GM23338 (cell line): ENCODE results near the gene TBCC. TPM values are rescaled to one million over a fixed set of nuclear protein-coding genes. Genes with fewer than 3 reads are reported as not detected.

Experiments used
- ATAC-seq: fragments of 200-7000 bp; cut with Tn5 transposase; 3 replicates; pipeline ENCODE4 v1.9.1; 2020
- DNase-seq: peaks from one replicate; pipeline ENCODE4 v3.0.0-alpha.2; 2015; ENCODE audit warnings: low spot score
- H2AFZ ChIP-seq: fragments of 200-600 bp; sonication (generic); 2 replicates; pipeline ENCODE4 v1.8.0; 2016; ENCODE audit warnings: antibody characterized with exemption, mild to moderate bottlenecking, moderate library complexity
- H3F3A ChIP-seq: fragments of 200-600 bp; sonication (generic); replicated peaks from 2 replicates; pipeline ENCODE4 v1.8.0; 2017; ENCODE audit warnings: antibody characterized with exemption, mixed run types, low read depth
- H3K27ac ChIP-seq: fragments of 200-600 bp; sonication (generic); 2 replicates; pipeline ENCODE4 v1.6.1; 2016; ENCODE audit warnings: low read depth
- H3K27me3 ChIP-seq: fragments of 200-600 bp; sonication (generic); 2 replicates; pipeline ENCODE4 v1.8.0; 2016; ENCODE audit warnings: mild to moderate bottlenecking, mixed run types, moderate library complexity; ENCODE audit not compliant: insufficient read depth
- H3K36me3 ChIP-seq: fragments of 200-600 bp; sonication (generic); 2 replicates; pipeline ENCODE4 v1.8.0; 2016; ENCODE audit warnings: mild to moderate bottlenecking; ENCODE audit not compliant: insufficient read depth
- H3K4me1 ChIP-seq: fragments of 200-600 bp; sonication (generic); 2 replicates; pipeline ENCODE4 v1.8.0; 2016; ENCODE audit warnings: mild to moderate bottlenecking, moderate library complexity; ENCODE audit not compliant: insufficient read depth
- H3K4me2 ChIP-seq: fragments of 200-600 bp; sonication (generic); 2 replicates; pipeline ENCODE4 v1.7.1; 2017; ENCODE audit warnings: mixed run types
- H3K4me3 ChIP-seq: fragments of 200-600 bp; sonication (generic); 2 replicates; pipeline ENCODE4 v1.6.1; 2016; ENCODE audit warnings: mixed run types
- H3K79me2 ChIP-seq: fragments of 200-600 bp; sonication (generic); replicated peaks from 2 replicates; pipeline ENCODE4 v1.8.0; 2017; ENCODE audit warnings: mild to moderate bottlenecking; ENCODE audit not compliant: insufficient read depth
- H3K9me2 ChIP-seq: fragments of 200-600 bp; sonication (generic); 2 replicates; pipeline ENCODE4 v1.8.0; 2017; ENCODE audit not compliant: insufficient read depth
- H4K20me1 ChIP-seq: fragments of 200-600 bp; sonication (generic); replicated peaks from 2 replicates; pipeline ENCODE4 v1.8.0; 2017; ENCODE audit warnings: mild to moderate bottlenecking; ENCODE audit not compliant: insufficient read depth
- H3K27ac Mint-ChIP-seq: 2 replicates; pipeline ENCODE4 v1.8.0; 2020; ENCODE audit warnings: inconsistent platforms, mild to moderate bottlenecking, moderate library complexity, mixed read lengths
- H3K27me3 Mint-ChIP-seq: 3 replicates; pipeline ENCODE4 v1.8.0; 2022; ENCODE audit warnings: low read depth, mild to moderate bottlenecking, moderate library complexity, mixed read lengths, inconsistent platforms; ENCODE audit not compliant: insufficient read depth, poor library complexity
- H3K36me3 Mint-ChIP-seq: 3 replicates; pipeline ENCODE4 v1.8.0; 2021; ENCODE audit warnings: low read depth, mild to moderate bottlenecking, inconsistent platforms, moderate library complexity, mixed read lengths
- H3K4me1 Mint-ChIP-seq: 3 replicates; pipeline ENCODE4 v1.8.0; 2020; ENCODE audit warnings: mild to moderate bottlenecking, inconsistent platforms, mixed read lengths
- H3K4me3 Mint-ChIP-seq: 3 replicates; pipeline ENCODE4 v1.8.0; 2021; ENCODE audit warnings: moderate library complexity, mild to moderate bottlenecking, inconsistent platforms, mixed read lengths
- H3K9me3 Mint-ChIP-seq: 3 replicates; pipeline ENCODE4 v1.8.0; 2020; ENCODE audit warnings: moderate library complexity, mild to moderate bottlenecking, inconsistent platforms, mixed read lengths
- CREB1 ChIP-seq: fragments of 250-450 bp; sonication (Bioruptor Pico); IDR thresholded peaks from 2 replicates; pipeline ENCODE4 v1.5.0; 2020; ENCODE audit warnings: low read depth, mild to moderate bottlenecking, moderate library complexity
- CTCF ChIP-seq, 2 experiments: fragments of 200-600 bp in 1 of 2; sonication (generic) in 1 of 2; conservative IDR thresholded peaks; 2 replicates each; pipeline versions ENCODE4 v1.5.1 to v1.6.1; 2016 to 2017; ENCODE audit warnings: antibody characterized with exemption in 2 of 2, low read depth in 2 of 2, mild to moderate bottlenecking in 2 of 2, moderate library complexity in 1 of 2
- ETS1 ChIP-seq: IDR thresholded peaks from 2 replicates; pipeline ENCODE4 v1.6.1; 2016; ENCODE audit warnings: antibody characterized with exemption
- EZH2 ChIP-seq: fragments of 200-600 bp; sonication (generic); IDR thresholded peaks from one replicate; pipeline ENCODE4 v1.8.0; 2017; ENCODE audit warnings: antibody characterized with exemption, mild to moderate bottlenecking, low read depth; ENCODE audit not compliant: unreplicated experiment
- EZH2phosphoT487 ChIP-seq: fragments of 200-600 bp; sonication (generic); IDR thresholded peaks from one replicate; pipeline ENCODE4 v1.8.1; 2018; ENCODE audit warnings: antibody characterized with exemption; ENCODE audit not compliant: unreplicated experiment
- JUNB ChIP-seq: IDR thresholded peaks from one replicate; pipeline ENCODE4 v1.6.1; 2016; ENCODE audit warnings: antibody characterized with exemption; ENCODE audit not compliant: unreplicated experiment
- NANOG ChIP-seq: IDR thresholded peaks from 2 replicates; pipeline ENCODE4 v1.6.1; 2016; ENCODE audit warnings: antibody characterized with exemption, borderline replicate concordance
- POLR2AphosphoS5 ChIP-seq: IDR thresholded peaks from 2 replicates; pipeline ENCODE4 v1.6.1; 2016; ENCODE audit warnings: antibody characterized with exemption, low read depth
- STAT1 ChIP-seq: IDR thresholded peaks from one replicate; pipeline ENCODE4 v1.6.1; 2016; ENCODE audit warnings: antibody characterized with exemption; ENCODE audit not compliant: unreplicated experiment
- ZNF114 ChIP-seq: fragments of 250-450 bp; sonication (Bioruptor Pico); IDR thresholded peaks from 2 replicates; pipeline ENCODE4 v1.5.0; 2020; ENCODE audit warnings: mild to moderate bottlenecking, moderate library complexity
- ZNF331 ChIP-seq: fragments of 250-450 bp; sonication (Bioruptor Pico); IDR thresholded peaks from 2 replicates; pipeline ENCODE4 v1.5.0; 2020; ENCODE audit warnings: low read depth, mild to moderate bottlenecking, moderate library complexity
- ZNF462 ChIP-seq: fragments of 250-450 bp; sonication (Bioruptor Pico); IDR thresholded peaks from 2 replicates; pipeline ENCODE4 v1.5.0; 2020; ENCODE audit warnings: mild to moderate bottlenecking, moderate library complexity
- polyA plus RNA-seq: library from polyadenylated mRNA; unstranded; fragments of >200 nt; fragmentation: Nextera tagmentation; extraction: Ambion mirVana; gene quantifications from 2 replicates; pipeline ENCODE4 v1.2.1, GENCODE V29; 2016
- total RNA-seq: library from RNA; depleted of rRNA; stranded (reverse); fragments of >200 nt; shearing (Covaris generic); gene quantifications from 2 replicates; pipeline ENCODE4 v1.2.3, GENCODE V29; 2014
- TF ChIP-seq, protein P1 (sequence below): IDR thresholded peaks from one replicate; pipeline ENCODE4 v1.6.1; 2018; ENCODE audit warnings: antibody characterized with exemption; ENCODE audit not compliant: unreplicated experiment

The TBCC gene
- total and polyA plus RNA-seq, 2 experiments from 2014 or later, result 45.0 to 48.3 TPM

GRCh38 chr6:42769836-42770235 lies 23.9 kb upstream of the TBCC start:
- Histone ChIP-seq H3K27me3 (no peaks in the 10 kb centered on the region), H2AFZ (no peak overlapping the region), H3F3A (no peaks in the 10 kb centered on the region), H3K27ac (no peak overlapping the region), H3K4me1 (peaks cover 19% of the 10 kb centered on the region), H3K4me3 (no peak overlapping the region), H3K9me2 (no peaks in the 10 kb centered on the region), H3K4me2 (no peak overlapping the region), H3K79me2 (0 out of 2 replicates have a peak, but pooled peaks cover 6% of the 10 kb centered on the region), H4K20me1 (no peaks in the 10 kb centered on the region), H3K36me3 (no peaks in the 10 kb centered on the region)
- Mint-ChIP-seq H3K4me3 (no peak overlapping the region), H3K9me3 (no peaks in the 10 kb centered on the region), H3K27ac (no peak overlapping the region), H3K36me3 (no peaks in the 10 kb centered on the region), H3K27me3 (peaks cover 10% of the 10 kb centered on the region), H3K4me1 (peaks cover 40% of the 10 kb centered on the region)
- TF ChIP-seq STAT1 (no peak), ZNF331 (CRISPR knock-in tag) (no peak), POLR2AphosphoS5 (no peak), JUNB (no peak), ZNF114 (CRISPR knock-in tag) (no peak), NANOG (no peak), CTCF (conservative IDR thresholded peaks at IDR 0.05; ENCODE audit: low read depth in 2 of 2) (no peak), ETS1 (no peak), EZH2phosphoT487 (no peak), ZNF462 (CRISPR knock-in tag) (no peak), EZH2 (no peak), CREB1 (no peak)
- TF ChIP-seq, protein P1, sequence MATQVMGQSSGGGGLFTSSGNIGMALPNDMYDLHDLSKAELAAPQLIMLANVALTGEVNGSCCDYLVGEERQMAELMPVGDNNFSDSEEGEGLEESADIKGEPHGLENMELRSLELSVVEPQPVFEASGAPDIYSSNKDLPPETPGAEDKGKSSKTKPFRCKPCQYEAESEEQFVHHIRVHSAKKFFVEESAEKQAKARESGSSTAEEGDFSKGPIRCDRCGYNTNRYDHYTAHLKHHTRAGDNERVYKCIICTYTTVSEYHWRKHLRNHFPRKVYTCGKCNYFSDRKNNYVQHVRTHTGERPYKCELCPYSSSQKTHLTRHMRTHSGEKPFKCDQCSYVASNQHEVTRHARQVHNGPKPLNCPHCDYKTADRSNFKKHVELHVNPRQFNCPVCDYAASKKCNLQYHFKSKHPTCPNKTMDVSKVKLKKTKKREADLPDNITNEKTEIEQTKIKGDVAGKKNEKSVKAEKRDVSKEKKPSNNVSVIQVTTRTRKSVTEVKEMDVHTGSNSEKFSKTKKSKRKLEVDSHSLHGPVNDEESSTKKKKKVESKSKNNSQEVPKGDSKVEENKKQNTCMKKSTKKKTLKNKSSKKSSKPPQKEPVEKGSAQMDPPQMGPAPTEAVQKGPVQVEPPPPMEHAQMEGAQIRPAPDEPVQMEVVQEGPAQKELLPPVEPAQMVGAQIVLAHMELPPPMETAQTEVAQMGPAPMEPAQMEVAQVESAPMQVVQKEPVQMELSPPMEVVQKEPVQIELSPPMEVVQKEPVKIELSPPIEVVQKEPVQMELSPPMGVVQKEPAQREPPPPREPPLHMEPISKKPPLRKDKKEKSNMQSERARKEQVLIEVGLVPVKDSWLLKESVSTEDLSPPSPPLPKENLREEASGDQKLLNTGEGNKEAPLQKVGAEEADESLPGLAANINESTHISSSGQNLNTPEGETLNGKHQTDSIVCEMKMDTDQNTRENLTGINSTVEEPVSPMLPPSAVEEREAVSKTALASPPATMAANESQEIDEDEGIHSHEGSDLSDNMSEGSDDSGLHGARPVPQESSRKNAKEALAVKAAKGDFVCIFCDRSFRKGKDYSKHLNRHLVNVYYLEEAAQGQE, result no peak
- DNase-seq (no peak), ATAC-seq (no peak)
